Measurements from ENCODE around the gene GIPR. TPM values are rescaled to one million over a fixed set of nuclear protein-coding genes. Genes with fewer than 3 reads are reported as not detected.

Gene GIPR
- total and polyA plus RNA-seq, 10 of the 15 experiments (the other 5 are each of a cell fraction or from before 2014, with no cell fraction given): 1.7 to 26.3 (median 13.7) TPM

DNA sequence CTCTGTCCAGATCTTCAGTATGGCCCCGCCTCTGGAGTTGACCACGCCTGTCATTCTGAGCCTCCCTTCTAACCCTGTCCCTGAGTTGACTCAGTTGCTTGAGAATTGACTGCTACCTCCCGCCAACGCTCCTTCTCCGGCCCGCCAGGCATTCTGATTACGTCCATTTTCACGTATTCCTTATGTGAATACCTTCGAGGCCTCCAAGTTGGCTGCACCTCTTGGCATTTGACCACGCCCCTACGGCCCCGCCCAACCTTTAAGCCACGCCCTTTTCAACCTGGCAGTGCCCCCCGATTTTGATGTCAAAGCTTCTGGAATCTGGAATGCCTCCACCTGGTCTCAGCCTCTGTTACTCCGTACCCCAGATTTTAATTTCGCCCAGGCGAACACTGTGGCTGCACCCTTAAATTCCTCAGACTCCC, 27.2 kb upstream of the GIPR start:
- no peak for ATAC-seq
- TSS peak; percentile 35 for BruUV-seq (replicated peaks)
- no peaks in the 10 kb centered on the region for H4K20me1 ChIP-seq (ENCODE audit: control insufficient read depth, insufficient read depth)
- no peaks in the 10 kb centered on the region for H3K27me3 ChIP-seq (replicated peaks in 1 of 2; ENCODE audit: control insufficient read depth in 2 of 2, insufficient read depth in 2 of 2, low read length in 1 of 2)
- SMC1A ChIA-PET (ENCODE audit: uncharacterized antibody, unreplicated experiment): interaction anchor here (1.0 to 5.3 kb wide), 18 partner anchors 10 to 237 kb away, joined by 3 to 39 read pairs (median 6); partner anchors contain the start of genes GIPR, OPA3, QPCTL and SNRPD2
- peaks cover 11% of the 10 kb centered on the region for H3K79me2 ChIP-seq (ENCODE audit: control insufficient read depth, insufficient read depth, low read length)
- CTCF ChIA-PET: interaction anchor here (0.5 to 3.9 kb wide), 25 partner anchors 10 to 212 kb away, joined by 3 to 43 read pairs (median 4); partner anchors contain the start of genes QPCTL, SIX5 and SNRPD2
- no peaks in the 10 kb centered on the region; a peak in 1 of 4 replicates for H3K36me3 ChIP-seq (ENCODE audit: control insufficient read depth in 2 of 2, insufficient read depth in 2 of 2, low read length in 1 of 2)
- no peak for FAIRE-seq
- TF ChIP-seq, protein P1, sequence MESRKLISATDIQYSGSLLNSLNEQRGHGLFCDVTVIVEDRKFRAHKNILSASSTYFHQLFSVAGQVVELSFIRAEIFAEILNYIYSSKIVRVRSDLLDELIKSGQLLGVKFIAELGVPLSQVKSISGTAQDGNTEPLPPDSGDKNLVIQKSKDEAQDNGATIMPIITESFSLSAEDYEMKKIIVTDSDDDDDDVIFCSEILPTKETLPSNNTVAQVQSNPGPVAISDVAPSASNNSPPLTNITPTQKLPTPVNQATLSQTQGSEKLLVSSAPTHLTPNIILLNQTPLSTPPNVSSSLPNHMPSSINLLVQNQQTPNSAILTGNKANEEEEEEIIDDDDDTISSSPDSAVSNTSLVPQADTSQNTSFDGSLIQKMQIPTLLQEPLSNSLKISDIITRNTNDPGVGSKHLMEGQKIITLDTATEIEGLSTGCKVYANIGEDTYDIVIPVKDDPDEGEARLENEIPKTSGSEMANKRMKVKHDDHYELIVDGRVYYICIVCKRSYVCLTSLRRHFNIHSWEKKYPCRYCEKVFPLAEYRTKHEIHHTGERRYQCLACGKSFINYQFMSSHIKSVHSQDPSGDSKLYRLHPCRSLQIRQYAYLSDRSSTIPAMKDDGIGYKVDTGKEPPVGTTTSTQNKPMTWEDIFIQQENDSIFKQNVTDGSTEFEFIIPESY (IDR thresholded peaks at IDR 0.05): 0 out of 2 replicates have a peak, but pooled peaks have one; percentile 16
- TF ChIP-seq, protein P2, sequence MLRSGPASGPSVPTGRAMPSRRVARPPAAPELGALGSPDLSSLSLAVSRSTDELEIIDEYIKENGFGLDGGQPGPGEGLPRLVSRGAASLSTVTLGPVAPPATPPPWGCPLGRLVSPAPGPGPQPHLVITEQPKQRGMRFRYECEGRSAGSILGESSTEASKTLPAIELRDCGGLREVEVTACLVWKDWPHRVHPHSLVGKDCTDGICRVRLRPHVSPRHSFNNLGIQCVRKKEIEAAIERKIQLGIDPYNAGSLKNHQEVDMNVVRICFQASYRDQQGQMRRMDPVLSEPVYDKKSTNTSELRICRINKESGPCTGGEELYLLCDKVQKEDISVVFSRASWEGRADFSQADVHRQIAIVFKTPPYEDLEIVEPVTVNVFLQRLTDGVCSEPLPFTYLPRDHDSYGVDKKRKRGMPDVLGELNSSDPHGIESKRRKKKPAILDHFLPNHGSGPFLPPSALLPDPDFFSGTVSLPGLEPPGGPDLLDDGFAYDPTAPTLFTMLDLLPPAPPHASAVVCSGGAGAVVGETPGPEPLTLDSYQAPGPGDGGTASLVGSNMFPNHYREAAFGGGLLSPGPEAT (IDR thresholded peaks at IDR 0.05; ENCODE audit: low read depth): no peak
- H3K27ac ChIP-seq (ENCODE audit: control insufficient read depth, insufficient read depth): peak overlapping the region; percentile 74
- H3K4me3 ChIP-seq: peak overlapping the region; percentile 75; the same call in 1 of the 2 replicates
- RAD21 ChIA-PET (ENCODE audit: unreplicated experiment): interaction anchor here (0.7 to 4.3 kb wide), 24 partner anchors 10 to 238 kb away, joined by 3 to 47 read pairs (median 5); partner anchors contain the start of genes FOSB, GIPR, OPA3 and SIX5
- POLR2A ChIA-PET: interaction anchor here (0.6 to 3.7 kb wide), 16 partner anchors 10 to 213 kb away, joined by 3 to 25 read pairs (median 6); partner anchors contain the start of genes GIPR, OPA3 and SNRPD2
- peak overlapping the region; percentile 93 for H3K4me2 ChIP-seq (ENCODE audit: control insufficient read depth, insufficient read depth)
- H3K4me1 ChIP-seq (ENCODE audit: control insufficient read depth, insufficient read depth, low read length): peaks cover 28% of the 10 kb centered on the region
- in situ Hi-C loops (cut with MboI) (loop anchor here (10.0 kb wide), 1 partner anchor 116 kb away; no protein-coding TSS in a partner anchor), intact Hi-C loops (cut with micrococcal nuclease; ENCODE audit: unreplicated experiment) (loop anchor here (1.0 to 10.0 kb wide), 4 partner anchors 9 to 236 kb away; partner anchors contain the start of genes POLR1G, PPP1R13L and VASP)
- peak overlapping the region; percentile 82 for H3K9ac ChIP-seq (ENCODE audit: control insufficient read depth, insufficient read depth, low read length)
- 26% methylated on average over 17 of the region's 17 CpGs for WGBS (ENCODE audit: insufficient coverage, insufficient replicate concordance, low lambda C conversion rate, missing lambda C conversion rate)
- no peak for DNase-seq (ENCODE audit: low read depth, low spot score)
- H3K9me3 ChIP-seq (replicated peaks; ENCODE audit: control insufficient read depth, insufficient read depth, low read length): no peaks in the 10 kb centered on the region
- peak overlapping the region; percentile 30 for H2AFZ ChIP-seq (ENCODE audit: control insufficient read depth, low read depth, low read length)
